ENCODE data around the gene TINAGL1.
A peak's percentile ranks its signal among the peaks of the same experiment; 100 is the strongest.

The TINAGL1 gene, protein sequence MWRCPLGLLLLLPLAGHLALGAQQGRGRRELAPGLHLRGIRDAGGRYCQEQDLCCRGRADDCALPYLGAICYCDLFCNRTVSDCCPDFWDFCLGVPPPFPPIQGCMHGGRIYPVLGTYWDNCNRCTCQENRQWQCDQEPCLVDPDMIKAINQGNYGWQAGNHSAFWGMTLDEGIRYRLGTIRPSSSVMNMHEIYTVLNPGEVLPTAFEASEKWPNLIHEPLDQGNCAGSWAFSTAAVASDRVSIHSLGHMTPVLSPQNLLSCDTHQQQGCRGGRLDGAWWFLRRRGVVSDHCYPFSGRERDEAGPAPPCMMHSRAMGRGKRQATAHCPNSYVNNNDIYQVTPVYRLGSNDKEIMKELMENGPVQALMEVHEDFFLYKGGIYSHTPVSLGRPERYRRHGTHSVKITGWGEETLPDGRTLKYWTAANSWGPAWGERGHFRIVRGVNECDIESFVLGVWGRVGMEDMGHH

DNA sequence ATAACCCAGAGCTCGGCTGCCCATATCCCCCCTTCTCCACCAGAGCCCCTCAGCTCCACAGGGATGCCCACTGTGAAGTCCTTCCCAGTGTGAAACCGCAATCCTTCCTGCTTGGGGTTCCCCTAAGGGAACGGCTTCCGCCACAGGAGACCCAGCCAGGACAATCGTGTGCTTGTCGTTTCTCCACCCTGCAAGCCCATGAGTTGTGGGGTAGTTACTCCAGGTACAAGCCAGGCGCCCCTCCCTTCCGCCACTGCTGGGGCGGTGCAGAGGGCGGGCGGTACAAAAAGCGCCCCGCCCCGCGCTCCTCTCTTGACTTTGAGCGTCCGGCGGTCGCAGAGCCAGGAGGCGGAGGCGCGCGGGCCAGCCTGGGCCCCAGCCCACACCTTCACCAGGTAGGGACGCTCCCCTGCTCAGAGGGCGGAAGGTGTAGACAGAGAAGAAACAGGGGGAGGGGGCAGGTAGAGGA, at the start of gene TINAGL1:
TSS of gene TINAGL1 (plus strand) at position 315 of the 469 bp plus-strand sequence. CDS start 634 bp downstream, outside the sequence.
- no peak within 1 kb of the TSS for H3K4me3 ChIP-seq (ENCODE audit: low read depth, low read length)
- TF ChIP-seq, protein P1, sequence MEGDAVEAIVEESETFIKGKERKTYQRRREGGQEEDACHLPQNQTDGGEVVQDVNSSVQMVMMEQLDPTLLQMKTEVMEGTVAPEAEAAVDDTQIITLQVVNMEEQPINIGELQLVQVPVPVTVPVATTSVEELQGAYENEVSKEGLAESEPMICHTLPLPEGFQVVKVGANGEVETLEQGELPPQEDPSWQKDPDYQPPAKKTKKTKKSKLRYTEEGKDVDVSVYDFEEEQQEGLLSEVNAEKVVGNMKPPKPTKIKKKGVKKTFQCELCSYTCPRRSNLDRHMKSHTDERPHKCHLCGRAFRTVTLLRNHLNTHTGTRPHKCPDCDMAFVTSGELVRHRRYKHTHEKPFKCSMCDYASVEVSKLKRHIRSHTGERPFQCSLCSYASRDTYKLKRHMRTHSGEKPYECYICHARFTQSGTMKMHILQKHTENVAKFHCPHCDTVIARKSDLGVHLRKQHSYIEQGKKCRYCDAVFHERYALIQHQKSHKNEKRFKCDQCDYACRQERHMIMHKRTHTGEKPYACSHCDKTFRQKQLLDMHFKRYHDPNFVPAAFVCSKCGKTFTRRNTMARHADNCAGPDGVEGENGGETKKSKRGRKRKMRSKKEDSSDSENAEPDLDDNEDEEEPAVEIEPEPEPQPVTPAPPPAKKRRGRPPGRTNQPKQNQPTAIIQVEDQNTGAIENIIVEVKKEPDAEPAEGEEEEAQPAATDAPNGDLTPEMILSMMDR (IDR thresholded peaks at IDR 0.05; ENCODE audit: control insufficient read depth, extremely low read depth, insufficient read depth) = no peak
- DNase-seq (ENCODE audit: low read depth) = no peak

DNA sequence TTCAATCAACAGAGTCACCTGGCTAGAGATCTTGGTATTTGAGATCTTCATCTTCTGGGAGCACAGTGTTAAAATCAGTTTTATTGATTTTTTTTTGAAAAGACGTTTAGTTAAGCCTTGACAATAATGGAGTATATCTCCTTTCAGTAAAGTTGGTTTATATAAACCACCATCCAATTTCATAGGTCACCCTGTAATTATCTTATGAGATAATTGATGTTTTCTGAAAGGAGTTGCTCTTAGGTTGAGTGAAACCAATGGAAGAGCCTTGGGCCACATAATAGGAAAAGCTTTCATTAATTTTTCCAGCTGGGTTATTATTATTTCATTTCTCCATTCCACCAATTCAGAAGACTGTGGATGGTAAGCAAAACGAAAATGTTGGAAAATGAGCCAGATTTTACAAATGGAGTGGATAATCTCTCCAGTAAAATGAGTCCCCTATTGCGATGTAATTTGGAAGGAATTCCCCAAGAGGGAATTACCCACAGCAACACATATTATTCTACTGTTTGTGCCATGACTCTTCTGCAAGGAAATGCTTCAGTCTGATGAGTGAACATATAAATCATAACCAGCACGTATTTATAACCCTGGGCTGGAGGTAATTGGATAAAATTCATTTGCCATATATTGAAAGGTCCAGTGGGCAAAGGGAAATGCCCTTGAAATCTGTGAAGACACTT, 46.2 kb upstream of the TINAGL1 start:
- TF ChIP-seq, protein P1 (IDR thresholded peaks at IDR 0.05; ENCODE audit: control insufficient read depth, extremely low read depth, insufficient read depth) = no peak
- no peak for DNase-seq (ENCODE audit: low read depth)
- no peak overlapping the region for H3K4me3 ChIP-seq (ENCODE audit: low read depth, low read length)

DNA sequence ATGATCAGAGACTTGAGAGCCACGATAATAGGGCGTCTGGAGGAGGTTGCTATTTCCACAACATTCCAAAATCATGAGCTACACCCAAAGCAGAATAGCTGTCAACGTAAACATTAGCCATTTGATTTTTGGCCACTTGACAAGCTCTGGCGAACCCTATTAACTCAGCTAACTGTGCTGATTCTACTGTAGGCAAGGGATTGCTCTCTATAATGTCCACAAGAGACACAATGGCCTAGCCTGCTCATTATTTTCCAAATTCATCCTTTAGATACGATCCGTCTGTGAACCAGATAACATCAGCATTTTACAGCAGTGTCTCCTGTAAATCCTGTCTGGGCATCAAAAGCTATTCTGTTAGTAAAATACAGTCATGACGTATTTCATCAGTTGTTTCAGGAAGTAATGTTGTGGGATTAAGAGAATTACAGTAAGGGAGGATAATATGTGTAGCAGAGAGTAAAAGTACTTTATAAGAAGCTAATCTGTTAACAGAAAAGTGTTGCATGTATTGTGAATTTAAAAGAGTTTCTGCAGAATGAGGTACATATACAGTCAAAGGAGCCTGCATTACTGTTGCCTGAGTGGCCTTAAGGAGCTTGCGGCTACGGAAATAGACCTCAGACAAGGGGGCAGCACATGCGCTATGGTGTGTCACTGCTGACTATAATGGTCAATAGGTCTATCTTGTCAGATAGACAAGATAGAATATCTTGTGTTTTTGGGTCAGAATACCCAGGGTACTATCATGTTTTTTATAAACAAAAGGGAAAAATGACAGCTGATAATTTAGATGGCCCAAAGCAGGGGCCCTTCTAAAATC, 44.9 kb upstream of the TINAGL1 start:
- DNase-seq (ENCODE audit: low read depth) = peak; percentile 68
- H3K4me3 ChIP-seq (ENCODE audit: low read depth, low read length) = no peak overlapping the region
- TF ChIP-seq, protein P1 (IDR thresholded peaks at IDR 0.05; ENCODE audit: control insufficient read depth, extremely low read depth, insufficient read depth) = no peak

DNA sequence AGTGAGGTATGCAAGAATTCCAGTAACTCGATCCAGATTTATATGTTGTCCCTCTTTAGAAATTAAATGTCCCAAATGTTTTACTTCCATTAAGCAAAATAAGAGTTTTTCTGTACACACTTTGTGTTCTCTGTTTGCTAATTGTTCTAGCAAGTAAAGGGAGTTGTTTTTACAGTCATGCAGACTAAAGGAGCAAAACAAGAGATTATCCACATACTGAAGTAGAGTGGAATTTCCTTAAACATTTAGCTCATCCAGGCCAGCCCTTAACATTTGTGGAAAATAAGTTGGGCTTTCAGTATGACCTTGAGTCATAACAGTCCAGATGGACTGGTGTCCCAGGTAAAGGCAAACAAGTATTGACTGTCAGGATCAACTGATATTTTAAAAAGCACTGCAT, 44.1 kb upstream of the TINAGL1 start:
- TF ChIP-seq, protein P1 (IDR thresholded peaks at IDR 0.05; ENCODE audit: control insufficient read depth, extremely low read depth, insufficient read depth) = no peak
- no peak for DNase-seq (ENCODE audit: low read depth)

DNA sequence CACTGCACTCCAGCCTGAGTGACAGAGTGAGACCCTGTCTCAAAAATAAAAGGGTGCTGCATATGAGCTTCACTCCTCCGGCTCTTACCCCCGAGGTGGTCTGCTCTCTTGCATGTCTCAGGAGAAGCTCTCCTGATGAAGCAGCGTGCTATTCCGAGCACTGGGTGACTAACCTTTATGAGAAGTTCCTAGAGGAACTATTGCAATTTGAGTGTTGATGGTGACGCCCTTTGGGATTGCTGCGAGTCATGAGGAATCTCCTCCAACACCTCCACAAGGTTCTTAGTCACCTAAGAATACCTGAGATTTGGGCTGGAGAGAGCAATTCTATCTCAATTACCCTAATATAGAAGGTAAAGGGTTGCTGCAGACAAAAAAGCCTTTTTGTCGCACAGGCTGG, 40.8 kb upstream of the TINAGL1 start:
- DNase-seq (ENCODE audit: low read depth) = no peak
- TF ChIP-seq, protein P1 (IDR thresholded peaks at IDR 0.05; ENCODE audit: control insufficient read depth, extremely low read depth, insufficient read depth) = no peak
- no peak overlapping the region for H3K4me3 ChIP-seq (ENCODE audit: low read depth, low read length)

More for the DNA sequence above, 44.1 kb upstream of the TINAGL1 start:
- H3K4me3 ChIP-seq (ENCODE audit: low read depth, low read length) = no peak overlapping the region

DNA sequence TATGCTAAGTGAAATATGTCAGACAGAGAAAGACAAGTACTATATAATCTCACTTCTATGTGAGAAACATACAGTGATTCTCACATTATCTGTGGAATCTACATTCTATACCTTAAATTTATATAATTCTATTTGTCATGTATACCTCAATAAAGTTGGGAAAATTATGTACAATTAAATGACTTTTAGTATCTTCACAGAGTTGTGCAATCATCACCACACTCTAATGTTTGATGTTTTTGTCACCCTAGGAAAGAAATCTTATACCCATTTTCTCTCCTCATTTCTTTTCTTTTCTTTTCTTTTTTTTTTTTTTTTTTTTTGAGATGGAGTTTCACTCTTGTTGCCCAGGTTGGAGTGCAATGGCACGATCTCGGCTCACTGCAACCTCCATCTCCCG, 37.0 kb upstream of the TINAGL1 start:
- no peak overlapping the region for H3K4me3 ChIP-seq (ENCODE audit: low read depth, low read length)
- no peak for DNase-seq (ENCODE audit: low read depth)
- TF ChIP-seq, protein P1 (IDR thresholded peaks at IDR 0.05; ENCODE audit: control insufficient read depth, extremely low read depth, insufficient read depth) = no peak

Data from LNCaP clone FGC (cell line).